Iris pigment epithelial cell (primary cell): ENCODE measurements around the gene EML5.
"Not testable (repeated sequence)": the region's sequence is repeated elsewhere in the genome, so short reads cannot be mapped to it uniquely, and the experiment has no call there.

Experiments
- DNase-seq: peaks from one replicate; pipeline ENCODE4 v3.0.0-alpha.2; 2011; ENCODE audit warnings: low read depth

EML5 gene

GRCh38 chr14:88802596-88802995 lies 9.8 kb upstream of the EML5 start:
- no peak for DNase-seq

GRCh38 chr14:88799522-88799921 lies 6.8 kb upstream of the EML5 start:
- DNase-seq = no peak

- no peak for DNase-seq
Observed at GRCh38 chr14:88798156-88798555, 5.4 kb upstream of the EML5 start.

- no peak for DNase-seq
Observed at GRCh38 chr14:88793259-88793625, 489 bp upstream of the EML5 start.

GRCh38 chr14:88791629-88792472 lies 902 bp downstream of the EML5 start:
- DNase-seq = no peak

- no peak for DNase-seq
Observed at GRCh38 chr14:88791252-88791621, 1.5 kb downstream of the EML5 start.

- DNase-seq = no peak
Observed at GRCh38 chr14:88790501-88791251, 2.1 kb downstream of the EML5 start.

- DNase-seq = not testable (repeated sequence)
Observed at GRCh38 chr14:88789573-88789972, 3.2 kb downstream of the EML5 start.

GRCh38 chr14:88786715-88787114 lies 6.0 kb downstream of the EML5 start:
- no peak for DNase-seq

- no peak for DNase-seq
Observed at GRCh38 chr14:88785911-88786310, 6.8 kb downstream of the EML5 start.

- DNase-seq = no peak
Observed at GRCh38 chr14:88775532-88775931, 17.2 kb downstream of the EML5 start.

GRCh38 chr14:88770736-88771135 lies 22.0 kb downstream of the EML5 start:
- no peak for DNase-seq

GRCh38 chr14:88765130-88765529 lies 27.6 kb downstream of the EML5 start:
- peak; percentile 54 for DNase-seq

GRCh38 chr14:88753873-88754272 lies 38.9 kb downstream of the EML5 start:
- no peak for DNase-seq

- DNase-seq = no peak
Observed at GRCh38 chr14:88750945-88751344, 41.8 kb downstream of the EML5 start.

GRCh38 chr14:88750413-88750812 lies 42.3 kb downstream of the EML5 start:
- DNase-seq = no peak

GRCh38 chr14:88749139-88749538 lies 43.6 kb downstream of the EML5 start:
- no peak for DNase-seq

GRCh38 chr14:88748288-88748687 lies 44.5 kb downstream of the EML5 start:
- no peak for DNase-seq

GRCh38 chr14:88746052-88746451 lies 46.7 kb downstream of the EML5 start:
- DNase-seq = no peak

GRCh38 chr14:88737245-88737644 lies 55.5 kb downstream of the EML5 start:
- no peak for DNase-seq

GRCh38 chr14:88733121-88733520 lies 59.6 kb downstream of the EML5 start:
- DNase-seq = no peak

- peak; percentile 1 for DNase-seq
Observed at GRCh38 chr14:88729159-88729558, 63.6 kb downstream of the EML5 start.

- DNase-seq = no peak
Observed at GRCh38 chr14:88727057-88727456, 65.7 kb downstream of the EML5 start.

- DNase-seq = no peak
Observed at GRCh38 chr14:88710709-88711108, 82.0 kb downstream of the EML5 start.
